H9 (cell line): ENCODE results near the gene DNAJC24. TPM values are rescaled to one million over a fixed set of nuclear protein-coding genes. Genes with fewer than 3 reads are reported as not detected.

Source experiments
- DNase-seq: peaks from one replicate; pipeline ENCODE4 v3.0.0-alpha.2; 2017
- H2AFZ ChIP-seq: one replicate; pipeline ENCODE4 v1.6.1; 2013; ENCODE audit warnings: mild to moderate bottlenecking, low read length, control low read depth, moderate library complexity
- H2AK5ac ChIP-seq: 2 replicates; pipeline ENCODE4 v1.6.1; 2013; ENCODE audit warnings: low read length, control low read depth, mixed read lengths; ENCODE audit not compliant: insufficient read length
- H2BK120ac ChIP-seq: one replicate; pipeline ENCODE4 v1.6.1; 2013; ENCODE audit warnings: low read depth, mild to moderate bottlenecking, low read length, control low read depth, inconsistent platforms; ENCODE audit not compliant: poor library complexity, severe bottlenecking
- H2BK12ac ChIP-seq: 2 replicates; pipeline ENCODE4 v1.6.1; 2013; ENCODE audit warnings: low read length, control low read depth, mixed read lengths, low read depth; ENCODE audit not compliant: insufficient read length
- H2BK15ac ChIP-seq: 2 replicates; pipeline ENCODE4 v1.6.1; 2013; ENCODE audit warnings: low read depth, low read length, control low read depth
- H2BK20ac ChIP-seq: one replicate; pipeline ENCODE4 v1.6.1; 2013; ENCODE audit warnings: low read depth, mild to moderate bottlenecking, low read length, control low read depth, inconsistent platforms; ENCODE audit not compliant: poor library complexity, severe bottlenecking
- H2BK5ac ChIP-seq: 2 replicates; pipeline ENCODE4 v1.6.1; 2013; ENCODE audit warnings: low read length, control low read depth, mixed read lengths; ENCODE audit not compliant: insufficient read length
- H3K14ac ChIP-seq: 2 replicates; pipeline ENCODE4 v1.6.1; 2013; ENCODE audit warnings: low read length, control low read depth; ENCODE audit not compliant: insufficient read depth
- H3K18ac ChIP-seq: 2 replicates; pipeline ENCODE4 v1.6.1; 2013; ENCODE audit warnings: low read depth, mild to moderate bottlenecking, mixed read lengths, low read length, control low read depth; ENCODE audit not compliant: insufficient read length
- H3K23ac ChIP-seq: 2 replicates; pipeline ENCODE4 v1.6.1; 2013; ENCODE audit warnings: low read length, control low read depth, mixed read lengths, low read depth; ENCODE audit not compliant: insufficient read length
- H3K23me2 ChIP-seq: 2 replicates; pipeline ENCODE4 v1.6.1; 2013; ENCODE audit warnings: low read depth, mild to moderate bottlenecking, mixed read lengths, low read length, control low read depth; ENCODE audit not compliant: insufficient read length, poor library complexity, severe bottlenecking
- H3K27ac ChIP-seq: 2 replicates; pipeline ENCODE4 v1.5.1; 2013; ENCODE audit warnings: low read length, control low read depth, mixed read lengths, low read depth; ENCODE audit not compliant: insufficient read length
- H3K27me3 ChIP-seq: 2 replicates; pipeline ENCODE4 v1.6.1; 2013; ENCODE audit warnings: low read length, control low read depth, inconsistent platforms; ENCODE audit not compliant: insufficient read depth
- H3K4ac ChIP-seq: 2 replicates; pipeline ENCODE4 v1.6.1; 2013; ENCODE audit warnings: low read depth, mild to moderate bottlenecking, control low read depth, inconsistent platforms, low read length, moderate library complexity
- H3K4me1 ChIP-seq: 2 replicates; pipeline ENCODE4 v1.6.1; 2013; ENCODE audit warnings: low read length, control low read depth, inconsistent platforms; ENCODE audit not compliant: insufficient read depth
- H3K4me2 ChIP-seq: 2 replicates; pipeline ENCODE4 v1.6.1; 2013; ENCODE audit warnings: low read length, control low read depth, mixed read lengths; ENCODE audit not compliant: insufficient read length, insufficient read depth
- H3K56ac ChIP-seq: 2 replicates; pipeline ENCODE4 v1.6.1; 2013; ENCODE audit warnings: low read depth, mild to moderate bottlenecking, mixed read lengths, low read length, control low read depth; ENCODE audit not compliant: insufficient read length
- H3K79me1 ChIP-seq: 2 replicates; pipeline ENCODE4 v1.6.1; 2013; ENCODE audit warnings: low read depth, mild to moderate bottlenecking, moderate library complexity, low read length, control low read depth, inconsistent platforms; ENCODE audit not compliant: insufficient read depth, poor library complexity, severe bottlenecking
- H3K79me2 ChIP-seq: 2 replicates; pipeline ENCODE4 v1.6.1; 2013; ENCODE audit warnings: low read length, control low read depth, inconsistent platforms; ENCODE audit not compliant: insufficient read depth
- H3K9ac ChIP-seq: 2 replicates; pipeline ENCODE4 v1.6.1; 2013; ENCODE audit warnings: low read length, control low read depth, mixed read lengths; ENCODE audit not compliant: insufficient read length; ENCODE audit errors: extremely low read depth
- H3K9me3 ChIP-seq: one replicate; pipeline ENCODE4 v1.6.1; 2013; ENCODE audit warnings: low read depth, low read length, inconsistent platforms; ENCODE audit not compliant: control insufficient read depth
- H3T11ph ChIP-seq: one replicate; pipeline ENCODE4 v1.6.1; 2013; ENCODE audit warnings: mild to moderate bottlenecking, low read length, control low read depth, inconsistent platforms
- H4K20me1 ChIP-seq: one replicate; pipeline ENCODE4 v1.6.1; 2013; ENCODE audit not compliant: control insufficient read depth, insufficient read length, insufficient read depth
- H4K5ac ChIP-seq: 2 replicates; pipeline ENCODE4 v1.6.1; 2013; ENCODE audit warnings: low read depth, mild to moderate bottlenecking, mixed read lengths, low read length, control low read depth; ENCODE audit not compliant: insufficient read length
- H4K8ac ChIP-seq: replicated peaks from 2 replicates; pipeline ENCODE4 v1.6.1; 2013; ENCODE audit warnings: low read length, control low read depth, mixed read lengths, low read depth; ENCODE audit not compliant: insufficient read length
- H4K91ac ChIP-seq: 2 replicates; pipeline ENCODE4 v1.6.1; 2013; ENCODE audit warnings: low read depth, mild to moderate bottlenecking, moderate library complexity, mixed read lengths, low read length, control low read depth; ENCODE audit not compliant: insufficient read length
- H3K27ac Mint-ChIP-seq, 3 experiments: 2 replicates in 2 of 3; 3 replicates in 1 of 3; pipeline ENCODE4 v1.8.0; 2020 to 2021; ENCODE audit warnings: mixed read lengths in 3 of 3, mild to moderate bottlenecking in 1 of 3, moderate library complexity in 1 of 3
- H3K27me3 Mint-ChIP-seq: 2 replicates; pipeline ENCODE4 v1.8.0; 2021; ENCODE audit warnings: low read depth, mild to moderate bottlenecking, moderate library complexity, mixed read lengths
- H3K36me3 Mint-ChIP-seq, 3 experiments: 2 replicates in 2 of 3; 3 replicates in 1 of 3; pipeline ENCODE4 v1.8.0; 2020 to 2021; ENCODE audit warnings: low read depth in 3 of 3, mixed read lengths in 3 of 3; ENCODE audit not compliant: insufficient read depth in 1 of 3
- H3K4me1 Mint-ChIP-seq, 2 experiments: 2 replicates each; pipeline ENCODE4 v1.8.0; 2020; ENCODE audit warnings: mixed read lengths in 2 of 2
- H3K4me3 Mint-ChIP-seq, 2 experiments: 2 replicates in 1 of 2; 3 replicates in 1 of 2; pipeline ENCODE4 v1.8.0; 2020 to 2021; ENCODE audit warnings: mild to moderate bottlenecking in 2 of 2, mixed read lengths in 2 of 2, moderate library complexity in 1 of 2
- H3K9me3 Mint-ChIP-seq, 2 experiments: 2 replicates in 1 of 2; 3 replicates in 1 of 2; pipeline ENCODE4 v1.8.0; 2020; ENCODE audit warnings: mild to moderate bottlenecking in 2 of 2, mixed read lengths in 2 of 2, moderate library complexity in 1 of 2
- WGBS: extraction: QIAGEN DNeasy Blood & Tissue Kit; methylation state at CpG from one replicate; pipeline ENCODE4 v1.1.7; 2013; ENCODE audit warnings: missing lambda C conversion rate, low lambda C conversion rate, mixed read lengths; ENCODE audit not compliant: insufficient read length; ENCODE audit errors: extremely low coverage; 5-methylcytosine and 5-hydroxymethylcytosine counted together
- total RNA-seq: library from RNA; stranded (reverse); gene quantifications from 2 replicates; pipeline ENCODE4 v1.2.1, GENCODE V29; 2021
- TF ChIP-seq, protein P1 (sequence below): fragments of 200-600 bp; sonication (generic); conservative IDR thresholded peaks from 3 replicates; pipeline ENCODE4 v1.8.0; 2021; ENCODE audit warnings: antibody characterized with exemption, mild to moderate bottlenecking

DNAJC24 gene
- total RNA-seq, 1 experiment from 2014 or later: 16.7 TPM

DNA sequence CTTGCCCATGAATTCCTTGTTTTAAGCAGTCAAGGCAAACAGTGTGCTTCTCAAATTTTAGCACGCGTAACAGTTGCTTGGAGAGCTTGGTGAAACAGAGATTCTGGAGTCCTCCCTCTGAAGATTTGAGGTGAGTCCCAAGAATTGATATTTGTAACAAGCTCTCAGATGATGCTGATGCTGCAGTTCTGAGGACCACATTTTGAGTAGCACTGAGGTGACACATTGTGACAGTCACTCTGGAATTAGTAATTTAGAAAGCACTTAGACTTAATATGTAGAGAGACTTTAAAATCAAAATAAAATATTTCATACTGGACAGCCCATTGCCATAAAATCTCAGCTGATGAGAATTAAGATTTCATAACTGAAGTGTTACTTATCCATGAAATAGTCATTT lies 38.5 kb downstream of the DNAJC24 start:
- Mint-ChIP-seq H3K4me1 (peaks cover 3 to 9% of the 10 kb centered on the region in 2 experiments; a peak in 1 of 4 replicates), H3K27me3 (no peaks in the 10 kb centered on the region), H3K9me3 (peaks cover 9 to 12% of the 10 kb centered on the region in 2 experiments), H3K4me3 (no peak overlapping the region), H3K27ac (no peak overlapping the region), H3K36me3 (peaks cover 14 to 20% (median 15%) of the 10 kb centered on the region in 3 experiments)
- H3K79me1 ChIP-seq: no peaks in the 10 kb centered on the region
- H3K4ac ChIP-seq: no peak overlapping the region
- no peak overlapping the region for H2BK20ac ChIP-seq
- H3K4me1 ChIP-seq: no peaks in the 10 kb centered on the region
- no peaks in the 10 kb centered on the region for H3K79me2 ChIP-seq
- no peak overlapping the region for H4K91ac ChIP-seq
- DNase-seq: no peak
- H3K18ac ChIP-seq: no peak overlapping the region
- H3K4me2 ChIP-seq: no peak overlapping the region
- H2BK5ac ChIP-seq: no peak overlapping the region
- no peak overlapping the region for H2BK120ac ChIP-seq
- H4K8ac ChIP-seq: no peak overlapping the region
- no peak overlapping the region for H3T11ph ChIP-seq
- H2AK5ac ChIP-seq: no peak overlapping the region
- no peaks in the 10 kb centered on the region for H4K20me1 ChIP-seq
- H2BK12ac ChIP-seq: no peak overlapping the region
- no peak overlapping the region for H2BK15ac ChIP-seq
- no peaks in the 10 kb centered on the region for H3K23me2 ChIP-seq
- TF ChIP-seq, protein P1, sequence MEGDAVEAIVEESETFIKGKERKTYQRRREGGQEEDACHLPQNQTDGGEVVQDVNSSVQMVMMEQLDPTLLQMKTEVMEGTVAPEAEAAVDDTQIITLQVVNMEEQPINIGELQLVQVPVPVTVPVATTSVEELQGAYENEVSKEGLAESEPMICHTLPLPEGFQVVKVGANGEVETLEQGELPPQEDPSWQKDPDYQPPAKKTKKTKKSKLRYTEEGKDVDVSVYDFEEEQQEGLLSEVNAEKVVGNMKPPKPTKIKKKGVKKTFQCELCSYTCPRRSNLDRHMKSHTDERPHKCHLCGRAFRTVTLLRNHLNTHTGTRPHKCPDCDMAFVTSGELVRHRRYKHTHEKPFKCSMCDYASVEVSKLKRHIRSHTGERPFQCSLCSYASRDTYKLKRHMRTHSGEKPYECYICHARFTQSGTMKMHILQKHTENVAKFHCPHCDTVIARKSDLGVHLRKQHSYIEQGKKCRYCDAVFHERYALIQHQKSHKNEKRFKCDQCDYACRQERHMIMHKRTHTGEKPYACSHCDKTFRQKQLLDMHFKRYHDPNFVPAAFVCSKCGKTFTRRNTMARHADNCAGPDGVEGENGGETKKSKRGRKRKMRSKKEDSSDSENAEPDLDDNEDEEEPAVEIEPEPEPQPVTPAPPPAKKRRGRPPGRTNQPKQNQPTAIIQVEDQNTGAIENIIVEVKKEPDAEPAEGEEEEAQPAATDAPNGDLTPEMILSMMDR: no peak
- no peak overlapping the region for H3K56ac ChIP-seq
- no peak overlapping the region for H3K14ac ChIP-seq
- no CpG with 5 or more reads among the region's 2 CpGs for WGBS
- no peak overlapping the region for H3K23ac ChIP-seq
- H2AFZ ChIP-seq: no peak overlapping the region
- H3K27ac ChIP-seq: no peak overlapping the region
- H3K27me3 ChIP-seq: no peaks in the 10 kb centered on the region
- H3K9me3 ChIP-seq: no peaks in the 10 kb centered on the region
- H3K9ac ChIP-seq: no peak overlapping the region
- no peak overlapping the region for H4K5ac ChIP-seq
